T-helper 2 cell treated with Interferon-gamma antibody and Interleukin-4, amounts not matched to agents 5 μg/mL and 100 μg/mL, for 36 hours (primary cell): Measurements from ENCODE around the gene TSPAN33.
"Not testable (repeated sequence)": the region's sequence is repeated elsewhere in the genome, so short reads cannot be mapped to it uniquely, and the experiment has no call there.

Source experiments
- DNase-seq: peaks from one replicate; pipeline ENCODE4 v3.0.0; 2021; ENCODE audit warnings: low spot score
- H3K27ac Mint-ChIP-seq: one replicate; pipeline ENCODE4 v1.8.0; 2021; ENCODE audit warnings: mild to moderate bottlenecking, mixed read lengths
- H3K27me3 Mint-ChIP-seq: one replicate; pipeline ENCODE4 v1.8.0; 2021; ENCODE audit warnings: low read depth, mixed read lengths
- H3K36me3 Mint-ChIP-seq: one replicate; pipeline ENCODE4 v1.8.0; 2021; ENCODE audit warnings: low read depth, mixed read lengths
- H3K4me1 Mint-ChIP-seq: one replicate; pipeline ENCODE4 v1.8.0; 2021; ENCODE audit warnings: low read depth, mixed read lengths
- H3K4me3 Mint-ChIP-seq: one replicate; pipeline ENCODE4 v1.8.0; 2022; ENCODE audit warnings: mild to moderate bottlenecking, moderate library complexity, mixed read lengths
- H3K9me3 Mint-ChIP-seq: one replicate; pipeline ENCODE4 v1.8.0; 2021; ENCODE audit warnings: mixed read lengths

The TSPAN33 gene

DNA sequence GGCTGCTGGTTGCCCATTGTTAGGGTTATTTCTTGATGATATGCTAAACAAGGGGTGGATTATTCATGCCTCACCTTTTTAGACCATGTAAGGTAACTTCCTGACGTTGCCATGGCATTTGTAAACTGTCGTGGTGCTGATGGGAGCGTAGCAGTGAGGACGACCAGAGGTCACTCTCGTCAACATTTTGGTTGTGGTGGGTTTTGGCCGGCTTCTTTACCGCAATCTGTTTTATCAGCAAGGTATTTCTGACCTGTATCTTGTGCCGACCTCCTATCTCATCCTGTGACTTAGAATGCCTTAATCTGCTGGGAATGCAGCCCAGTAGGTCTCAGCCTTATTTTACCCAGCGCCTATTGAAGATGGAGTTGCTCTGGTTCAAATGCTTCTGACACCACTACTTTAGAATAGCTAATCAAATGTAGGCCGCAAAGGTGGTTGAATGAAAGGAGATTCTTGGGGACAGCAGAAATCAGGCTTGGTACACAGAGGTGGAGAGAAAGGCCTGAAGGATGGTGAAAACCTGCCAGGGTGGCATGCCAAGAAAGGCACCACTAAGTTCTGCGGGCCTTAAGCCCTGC lies 26.0 kb downstream of the TSPAN33 start:
- Mint-ChIP-seq H3K4me1 (peaks cover 13% of the 10 kb centered on the region), H3K27me3 (peaks cover 19% of the 10 kb centered on the region), H3K36me3 (no peaks in the 10 kb centered on the region), H3K9me3 (no peaks in the 10 kb centered on the region), H3K4me3 (no peak overlapping the region), H3K27ac (no peak overlapping the region)
- DNase-seq = no peak

DNA sequence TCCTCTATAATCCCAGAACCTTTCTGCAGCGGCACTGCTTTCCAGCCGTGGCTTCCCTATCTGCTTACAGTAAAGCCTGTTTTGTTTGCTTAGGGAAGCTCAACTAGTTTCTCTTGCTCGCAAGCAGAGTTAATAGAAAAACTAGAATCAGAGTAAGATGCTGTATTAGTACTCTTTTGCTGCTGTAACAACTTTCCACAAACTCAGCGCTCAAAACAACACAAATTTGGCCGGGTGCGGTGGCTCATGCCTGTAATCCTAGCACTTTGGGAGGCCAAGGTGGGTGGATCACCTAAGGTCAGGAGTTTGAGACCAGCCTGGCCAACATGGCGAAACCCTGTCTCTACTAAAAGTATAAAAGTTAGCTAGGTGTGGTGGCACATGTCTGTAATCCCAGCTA lies 29.4 kb downstream of the TSPAN33 start:
- H3K4me3 Mint-ChIP-seq, DNase-seq, H3K9me3 Mint-ChIP-seq, H3K36me3 Mint-ChIP-seq, H3K27ac Mint-ChIP-seq, H3K4me1 Mint-ChIP-seq: not testable (repeated sequence)
- H3K27me3 Mint-ChIP-seq = peaks cover 30% of the 10 kb centered on the region

DNA sequence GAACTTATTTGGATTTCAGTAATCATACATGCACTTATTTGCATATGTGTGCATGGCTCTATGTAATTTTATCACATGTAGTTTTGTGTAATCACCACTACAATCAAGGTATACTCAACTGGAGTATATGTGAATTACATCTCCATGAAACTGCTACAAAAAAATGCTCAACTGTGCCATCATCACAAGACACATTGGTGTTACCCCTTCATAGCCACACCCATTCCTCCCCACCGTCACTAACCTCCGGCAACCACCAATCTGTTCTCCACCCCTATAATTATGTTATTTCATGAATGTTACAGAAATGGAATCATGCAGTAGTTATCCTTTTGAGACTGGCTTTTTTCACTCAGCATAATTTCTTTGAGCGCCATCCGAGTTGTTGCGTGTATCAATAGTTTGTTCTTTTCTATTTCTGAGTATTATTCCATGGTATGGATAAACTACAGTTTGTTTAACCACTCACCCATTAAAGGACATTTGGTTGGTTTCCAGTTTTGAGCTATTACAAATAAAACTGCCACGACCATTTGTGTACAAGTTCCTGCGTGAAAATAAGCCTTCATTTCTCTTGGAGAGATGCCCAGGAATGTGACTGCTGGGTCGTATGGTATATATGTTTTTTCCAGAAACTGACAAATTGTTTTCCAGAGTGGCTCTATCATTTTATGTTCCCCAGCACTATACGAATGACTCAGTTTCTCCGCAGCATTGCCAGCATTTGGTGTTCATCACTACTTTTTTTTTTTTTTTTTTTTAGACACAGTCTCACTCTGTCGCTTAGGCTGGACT lies 32.6 kb downstream of the TSPAN33 start:
- DNase-seq = no peak
- Mint-ChIP-seq H3K4me3 (no peak overlapping the region), H3K27me3 (peaks cover 30% of the 10 kb centered on the region), H3K27ac (no peak overlapping the region), H3K36me3 (no peaks in the 10 kb centered on the region), H3K9me3 (no peaks in the 10 kb centered on the region), H3K4me1 (no peaks in the 10 kb centered on the region)

DNA sequence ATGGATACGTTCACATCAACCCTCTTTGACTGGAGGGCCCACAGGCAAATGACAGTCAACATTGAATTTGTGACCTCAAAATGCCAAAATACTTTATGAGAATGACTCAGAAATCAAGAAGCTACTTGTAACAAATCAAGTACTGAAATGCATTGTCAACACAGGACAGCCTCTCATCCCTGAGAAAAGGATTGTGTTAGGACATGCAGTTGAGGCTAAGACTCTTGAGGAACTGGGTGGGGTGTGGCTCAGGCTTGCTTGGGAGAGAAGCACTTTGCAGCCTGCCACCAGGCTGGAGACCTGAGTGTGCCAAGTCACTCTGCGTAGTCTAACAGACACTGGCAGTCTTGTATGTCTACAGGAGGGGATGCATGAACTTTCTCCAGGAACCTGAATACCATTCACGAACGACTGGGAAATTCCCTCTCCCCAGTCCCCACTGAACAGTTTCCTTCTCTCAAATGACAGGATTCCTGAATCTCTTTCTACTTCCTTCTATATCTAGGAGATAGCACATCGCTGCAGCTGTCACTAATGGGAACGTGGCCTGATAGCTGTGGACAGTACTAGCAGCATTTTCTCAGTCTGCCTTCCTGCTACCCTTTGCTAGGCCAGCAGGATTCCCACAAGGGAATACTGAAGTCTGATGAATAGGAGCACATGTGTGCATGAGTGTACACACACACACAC lies 40.6 kb downstream of the TSPAN33 start:
- Mint-ChIP-seq H3K4me1 (peaks cover 4% of the 10 kb centered on the region), H3K9me3 (no peaks in the 10 kb centered on the region), H3K27ac (no peak overlapping the region), H3K36me3 (no peaks in the 10 kb centered on the region), H3K4me3 (no peak overlapping the region), H3K27me3 (peaks cover 50% of the 10 kb centered on the region)
- no peak for DNase-seq

DNA sequence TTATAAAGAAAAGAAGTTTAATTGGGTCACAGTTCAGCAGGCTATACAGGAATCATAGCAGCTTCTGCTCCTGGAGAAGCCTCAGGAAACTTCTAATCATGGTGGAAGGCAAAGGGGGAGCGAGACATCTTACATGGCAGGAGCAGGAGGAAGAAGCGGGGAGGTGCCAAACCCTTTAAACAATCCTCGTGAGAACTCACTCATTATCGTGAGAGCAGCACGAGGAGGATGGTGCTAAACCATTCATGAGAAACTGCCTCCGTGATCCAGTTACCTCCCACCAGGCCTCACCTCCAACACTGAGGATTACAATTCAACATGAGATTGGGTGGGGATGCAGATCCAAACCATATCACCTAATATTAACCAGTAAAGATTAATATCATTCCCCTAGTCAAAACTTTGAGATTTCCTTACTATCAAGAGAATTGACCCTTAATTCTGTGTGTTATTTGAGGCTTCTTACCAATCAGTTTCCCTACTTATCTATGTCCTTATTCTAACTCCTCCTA lies 42.3 kb downstream of the TSPAN33 start:
- Mint-ChIP-seq H3K9me3 (no peaks in the 10 kb centered on the region), H3K4me3 (no peak overlapping the region), H3K27me3 (peaks cover 59% of the 10 kb centered on the region), H3K36me3 (no peaks in the 10 kb centered on the region), H3K4me1 (peaks cover 4% of the 10 kb centered on the region), H3K27ac (no peak overlapping the region)
- no peak for DNase-seq

DNA sequence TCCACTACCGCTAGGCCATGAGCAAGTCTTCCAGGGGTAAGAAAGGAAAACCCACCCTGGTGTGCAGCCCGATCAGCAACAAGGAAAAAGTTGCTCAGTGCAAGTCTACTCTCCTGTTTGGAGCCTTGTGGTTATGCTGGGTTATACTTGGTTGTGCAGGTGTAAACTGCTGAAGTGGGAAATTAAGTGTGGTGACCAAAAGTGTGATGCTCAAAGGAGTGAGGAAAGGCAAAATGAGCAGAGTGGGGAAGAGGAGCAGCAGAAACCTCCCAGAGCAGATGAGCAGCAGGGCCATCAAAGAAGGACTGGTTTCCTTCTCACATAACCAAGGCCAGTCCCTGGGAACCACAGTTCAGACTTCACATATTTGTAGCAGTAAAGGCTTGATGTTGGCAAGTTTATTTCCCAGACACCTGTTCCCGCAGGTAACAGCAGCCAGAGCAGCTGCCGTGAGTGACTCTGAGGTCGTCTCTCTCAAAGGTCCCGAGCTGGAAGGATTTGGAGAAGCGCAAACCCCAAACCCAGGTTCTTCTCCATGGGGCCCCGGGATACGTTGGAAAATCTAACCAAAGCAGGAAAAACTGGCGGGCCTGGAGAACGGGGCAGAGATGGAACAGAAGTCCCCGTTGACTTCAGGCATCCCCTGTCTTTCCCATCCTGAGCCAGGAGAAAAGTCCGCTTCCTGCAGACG lies 43.3 kb downstream of the TSPAN33 start:
- Mint-ChIP-seq H3K4me3 (peak overlapping the region; percentile 56), H3K9me3 (no peaks in the 10 kb centered on the region), H3K27me3 (peaks cover 67% of the 10 kb centered on the region), H3K4me1 (peaks cover 4% of the 10 kb centered on the region), H3K36me3 (no peaks in the 10 kb centered on the region), H3K27ac (no peak overlapping the region)
- DNase-seq = no peak

DNA sequence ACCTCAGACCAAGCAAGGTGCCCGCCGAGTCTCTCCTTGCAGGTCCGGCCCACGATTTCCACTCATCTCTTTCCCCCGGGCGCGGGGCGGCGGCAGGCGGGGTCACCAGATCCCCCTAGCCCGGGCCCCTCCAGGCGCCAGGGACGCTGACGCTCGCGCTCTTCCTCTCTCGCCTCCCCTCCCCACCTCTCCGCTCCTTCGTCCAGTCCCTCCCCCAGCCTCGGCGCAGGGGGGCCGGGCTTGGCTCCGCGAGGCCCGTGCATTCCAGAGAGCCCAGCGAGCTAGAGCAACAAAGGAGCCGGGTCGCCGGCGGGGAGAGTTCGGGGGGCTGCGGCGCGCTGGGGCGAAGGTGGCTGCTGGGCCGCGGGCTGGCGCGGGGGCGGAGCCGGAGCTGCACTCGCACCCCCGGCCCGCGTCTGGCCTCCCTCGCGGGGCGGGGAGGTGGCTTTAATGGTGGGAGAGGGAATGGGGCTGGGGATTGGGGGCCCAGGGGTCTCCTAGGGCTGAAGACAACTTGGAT lies 43.9 kb downstream of the TSPAN33 start, which contains the start of gene SMO:
Gene SMO, plus strand, starts transcription at position 262 of the 520 bp plus-strand sequence. CDS start 519 bp downstream, outside the sequence.
- no peak within 1 kb of the TSS for H3K27ac Mint-ChIP-seq

DNA sequence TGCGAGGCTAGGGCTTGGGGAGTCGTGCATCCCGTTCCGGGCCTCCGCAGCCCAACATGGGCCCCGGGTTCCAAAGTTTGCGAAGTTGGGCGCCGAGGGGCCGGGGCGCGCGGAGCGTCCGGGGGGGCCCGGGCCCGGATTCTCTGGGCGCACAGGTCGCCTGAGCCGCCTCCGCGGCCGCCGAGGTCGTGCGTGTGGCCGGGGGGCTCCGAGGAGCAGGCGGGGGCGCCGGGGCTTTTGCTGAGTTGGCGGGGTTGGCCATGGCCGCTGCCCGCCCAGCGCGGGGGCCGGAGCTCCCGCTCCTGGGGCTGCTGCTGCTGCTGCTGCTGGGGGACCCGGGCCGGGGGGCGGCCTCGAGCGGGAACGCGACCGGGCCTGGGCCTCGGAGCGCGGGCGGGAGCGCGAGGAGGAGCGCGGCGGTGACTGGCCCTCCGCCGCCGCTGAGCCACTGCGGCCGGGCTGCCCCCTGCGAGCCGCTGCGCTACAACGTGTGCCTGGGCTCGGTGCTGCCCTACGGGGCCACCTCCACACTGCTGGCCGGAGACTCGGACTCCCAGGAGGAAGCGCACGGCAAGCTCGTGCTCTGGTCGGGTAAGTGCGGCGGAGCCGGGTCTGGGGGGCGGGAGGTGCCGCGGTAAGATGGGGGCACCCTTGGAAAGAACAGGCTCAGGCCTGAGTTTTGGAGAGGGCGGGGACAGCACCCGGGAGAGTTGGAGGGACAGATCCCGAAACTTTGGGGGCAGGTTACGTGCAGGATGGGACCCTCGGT lies 44.6 kb downstream of the TSPAN33 start:
- Mint-ChIP-seq H3K36me3 (no peaks in the 10 kb centered on the region), H3K27me3 (peaks cover 73% of the 10 kb centered on the region), H3K4me3 (peak overlapping the region; percentile 57), H3K4me1 (peaks cover 4% of the 10 kb centered on the region), H3K9me3 (no peaks in the 10 kb centered on the region), H3K27ac (no peak overlapping the region)
- DNase-seq = no peak

More for the DNA sequence above, 43.9 kb downstream of the TSPAN33 start, which contains the start of gene SMO:
- peaks cover 4% of the 10 kb centered on the region for H3K4me1 Mint-ChIP-seq
- no peaks in the 10 kb centered on the region for H3K9me3 Mint-ChIP-seq
- DNase-seq = no peak
- peaks cover 72% of the 10 kb centered on the region for H3K27me3 Mint-ChIP-seq
- H3K4me3 Mint-ChIP-seq = peak within 1 kb of the TSS; percentile 57
- no peaks in the 10 kb centered on the region for H3K36me3 Mint-ChIP-seq

DNA sequence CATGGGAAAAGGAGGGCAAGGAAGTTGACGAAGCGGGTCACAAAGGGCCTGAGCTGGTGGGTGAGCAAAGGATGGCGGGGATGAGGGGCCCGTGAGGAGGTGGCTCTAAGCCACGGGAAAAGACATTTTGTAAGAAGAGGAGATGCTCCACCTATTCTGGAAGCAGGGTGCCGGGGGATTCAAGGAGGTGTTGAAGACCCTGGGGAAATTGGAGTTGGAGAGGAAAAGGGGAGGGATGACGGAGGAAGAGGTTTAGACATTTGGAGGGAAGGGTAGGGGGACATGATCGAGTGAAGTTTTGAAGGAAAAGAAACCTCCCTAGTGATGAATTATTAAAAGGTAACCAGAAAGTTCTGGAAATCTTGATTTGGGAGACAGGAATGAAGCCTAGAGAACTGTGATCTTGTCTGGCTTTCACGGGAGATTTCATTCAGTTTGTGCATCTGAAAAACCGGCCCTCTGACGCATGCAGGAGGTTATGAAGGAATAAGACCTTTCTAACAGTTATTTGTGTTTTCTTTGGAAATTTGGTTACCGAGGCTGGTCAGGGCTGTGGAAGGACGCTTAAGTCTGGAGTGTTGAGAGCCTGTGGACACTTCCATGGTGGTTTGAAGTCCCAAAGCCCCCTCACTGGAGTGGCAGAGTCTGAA lies 45.3 kb downstream of the TSPAN33 start:
- no peak overlapping the region for H3K27ac Mint-ChIP-seq
- H3K4me3 Mint-ChIP-seq = peak overlapping the region; percentile 57
- no peak for DNase-seq
- peaks cover 70% of the 10 kb centered on the region for H3K27me3 Mint-ChIP-seq
- no peaks in the 10 kb centered on the region for H3K9me3 Mint-ChIP-seq
- peaks cover 4% of the 10 kb centered on the region for H3K4me1 Mint-ChIP-seq
- no peaks in the 10 kb centered on the region for H3K36me3 Mint-ChIP-seq

DNA sequence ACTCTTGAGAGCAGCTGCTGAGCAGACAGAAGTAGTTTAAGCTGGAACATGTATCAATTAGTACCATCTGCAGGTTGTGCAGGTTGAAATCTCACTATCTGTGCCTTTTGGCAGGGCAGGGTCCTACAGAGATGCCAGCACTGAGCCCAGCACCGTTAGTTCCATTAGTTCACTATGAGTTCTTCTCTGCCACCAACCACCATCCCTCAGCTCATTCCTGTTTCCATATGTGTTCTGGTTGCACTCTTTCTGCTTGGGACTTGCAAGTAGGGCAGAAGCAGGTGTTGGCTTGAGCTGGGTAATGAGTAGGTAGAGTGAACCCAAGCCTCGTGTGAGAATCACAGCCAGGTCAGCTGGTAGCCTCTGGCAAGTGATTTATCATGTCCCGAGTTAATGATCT lies 46.8 kb downstream of the TSPAN33 start:
- no peaks in the 10 kb centered on the region for H3K9me3 Mint-ChIP-seq
- H3K36me3 Mint-ChIP-seq = no peaks in the 10 kb centered on the region
- H3K27me3 Mint-ChIP-seq = peaks cover 58% of the 10 kb centered on the region
- no peak overlapping the region for H3K4me3 Mint-ChIP-seq
- H3K4me1 Mint-ChIP-seq = peaks cover 4% of the 10 kb centered on the region
- no peak for DNase-seq
- no peak overlapping the region for H3K27ac Mint-ChIP-seq

DNA sequence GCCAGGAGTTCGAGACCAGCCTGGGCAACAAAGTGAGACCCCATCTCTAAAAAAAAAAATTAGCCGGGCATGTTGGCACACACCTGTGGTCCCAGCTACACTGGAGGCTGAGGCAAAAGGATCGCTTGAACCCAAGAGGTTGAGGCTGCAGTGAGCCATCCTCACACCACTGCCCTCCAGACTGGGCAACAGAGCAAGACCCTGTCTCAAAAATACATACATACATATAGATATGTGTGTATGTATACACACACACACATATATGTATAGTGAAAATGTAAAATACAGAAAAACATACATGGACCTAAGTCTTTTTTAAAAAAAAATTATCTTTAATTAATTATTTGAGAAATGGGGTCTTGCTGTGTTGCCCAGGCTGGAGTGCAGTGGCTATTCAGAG lies 49.4 kb downstream of the TSPAN33 start:
- Mint-ChIP-seq H3K4me3 (no peak overlapping the region), H3K27ac (no peak overlapping the region), H3K27me3 (peaks cover 45% of the 10 kb centered on the region), H3K36me3 (no peaks in the 10 kb centered on the region), H3K4me1 (peaks cover 4% of the 10 kb centered on the region), H3K9me3 (no peaks in the 10 kb centered on the region)
- DNase-seq = no peak

DNA sequence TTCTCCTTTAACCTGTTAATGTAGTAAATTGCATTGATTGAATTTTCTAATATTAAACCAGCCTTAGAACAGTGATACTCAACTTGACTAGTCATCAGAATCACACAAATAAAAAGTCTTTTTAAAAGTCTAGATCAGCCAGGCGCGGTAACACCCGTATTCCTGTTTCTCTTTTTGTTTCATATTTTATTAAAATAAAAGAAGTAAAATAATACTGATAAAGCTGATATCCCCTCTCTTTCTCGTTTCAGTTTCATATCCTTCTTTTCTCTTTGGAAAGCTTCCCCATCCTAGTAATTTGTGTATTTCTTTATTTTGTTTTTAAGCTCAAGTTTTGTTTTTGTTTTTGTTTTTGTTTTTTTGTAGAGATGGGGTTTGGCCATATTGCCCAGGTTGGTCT lies 53.3 kb downstream of the TSPAN33 start:
- H3K4me3 Mint-ChIP-seq = no peak overlapping the region
- no peak for DNase-seq
- H3K27ac Mint-ChIP-seq = no peak overlapping the region
- no peaks in the 10 kb centered on the region for H3K4me1 Mint-ChIP-seq
- H3K36me3 Mint-ChIP-seq = no peaks in the 10 kb centered on the region
- H3K9me3 Mint-ChIP-seq = no peaks in the 10 kb centered on the region
- peaks cover 12% of the 10 kb centered on the region for H3K27me3 Mint-ChIP-seq
